C4-2B (cell line): ENCODE data around the gene DEFB124.
"Not testable (repeated sequence)": the region's sequence is repeated elsewhere in the genome, so short reads cannot be mapped to it uniquely, and the experiment has no call there.

Source experiments
- H3K27ac ChIP-seq: fragments of 450-650 bp; 2 replicates; pipeline ENCODE4 v1.5.1; 2017
- ZFX ChIP-seq: fragments of 450-650 bp; IDR thresholded peaks from 2 replicates; pipeline ENCODE4 v1.6.1; 2017
- TF ChIP-seq, protein P1 (sequence below): fragments of 450-650 bp; conservative IDR thresholded peaks from 2 replicates; pipeline ENCODE4 v1.5.1; 2017; ENCODE audit warnings: mild to moderate bottlenecking

Gene DEFB124

DNA sequence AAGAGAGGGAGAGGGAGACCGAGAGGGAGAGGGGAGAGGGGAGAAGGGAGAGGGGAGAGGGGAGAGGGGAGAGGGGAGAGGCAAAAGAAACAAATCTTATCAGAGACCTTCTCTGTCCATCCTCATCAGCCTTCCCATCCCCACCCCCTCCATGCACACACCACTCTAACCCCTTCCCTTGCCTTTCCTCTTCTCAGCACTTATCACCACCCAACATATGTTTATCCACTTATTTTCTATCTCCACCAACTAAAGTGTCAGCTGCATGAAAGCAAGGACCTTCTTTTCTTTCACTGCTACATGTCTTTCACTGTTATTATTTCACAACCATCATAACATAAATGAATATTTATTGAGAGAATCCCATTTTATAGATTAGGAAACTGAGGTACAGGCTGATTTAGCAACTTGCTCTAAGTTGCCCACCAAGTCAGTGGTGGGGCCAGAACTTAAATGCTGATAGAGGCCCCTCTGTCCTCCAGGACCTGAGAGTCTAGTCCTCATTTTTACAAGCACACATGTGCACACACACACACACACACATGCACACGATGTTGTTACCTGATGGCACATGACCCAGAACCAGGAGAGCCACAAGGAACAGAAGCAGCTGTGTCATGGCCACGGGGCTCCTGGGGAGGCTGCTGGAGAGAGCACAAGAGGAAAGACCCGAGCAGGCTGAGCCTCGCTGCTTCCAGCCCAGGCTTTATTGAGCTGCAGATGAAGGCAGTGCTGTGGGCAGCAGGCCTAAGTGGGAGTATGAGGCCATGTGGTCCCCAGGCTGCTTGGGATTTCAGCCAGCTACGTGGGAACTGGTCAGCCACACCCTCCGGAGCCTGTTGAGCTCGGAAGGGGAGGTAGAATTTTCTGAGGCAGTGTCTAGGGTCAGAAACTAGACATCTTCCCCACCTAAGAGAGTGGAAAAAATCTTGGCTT, 2.3 kb downstream of the DEFB124 start:
- TF ChIP-seq ZFX, result no peak
- TF ChIP-seq, protein P1, sequence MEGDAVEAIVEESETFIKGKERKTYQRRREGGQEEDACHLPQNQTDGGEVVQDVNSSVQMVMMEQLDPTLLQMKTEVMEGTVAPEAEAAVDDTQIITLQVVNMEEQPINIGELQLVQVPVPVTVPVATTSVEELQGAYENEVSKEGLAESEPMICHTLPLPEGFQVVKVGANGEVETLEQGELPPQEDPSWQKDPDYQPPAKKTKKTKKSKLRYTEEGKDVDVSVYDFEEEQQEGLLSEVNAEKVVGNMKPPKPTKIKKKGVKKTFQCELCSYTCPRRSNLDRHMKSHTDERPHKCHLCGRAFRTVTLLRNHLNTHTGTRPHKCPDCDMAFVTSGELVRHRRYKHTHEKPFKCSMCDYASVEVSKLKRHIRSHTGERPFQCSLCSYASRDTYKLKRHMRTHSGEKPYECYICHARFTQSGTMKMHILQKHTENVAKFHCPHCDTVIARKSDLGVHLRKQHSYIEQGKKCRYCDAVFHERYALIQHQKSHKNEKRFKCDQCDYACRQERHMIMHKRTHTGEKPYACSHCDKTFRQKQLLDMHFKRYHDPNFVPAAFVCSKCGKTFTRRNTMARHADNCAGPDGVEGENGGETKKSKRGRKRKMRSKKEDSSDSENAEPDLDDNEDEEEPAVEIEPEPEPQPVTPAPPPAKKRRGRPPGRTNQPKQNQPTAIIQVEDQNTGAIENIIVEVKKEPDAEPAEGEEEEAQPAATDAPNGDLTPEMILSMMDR, result no peak
- H3K27ac ChIP-seq, result no peak overlapping the region

DNA sequence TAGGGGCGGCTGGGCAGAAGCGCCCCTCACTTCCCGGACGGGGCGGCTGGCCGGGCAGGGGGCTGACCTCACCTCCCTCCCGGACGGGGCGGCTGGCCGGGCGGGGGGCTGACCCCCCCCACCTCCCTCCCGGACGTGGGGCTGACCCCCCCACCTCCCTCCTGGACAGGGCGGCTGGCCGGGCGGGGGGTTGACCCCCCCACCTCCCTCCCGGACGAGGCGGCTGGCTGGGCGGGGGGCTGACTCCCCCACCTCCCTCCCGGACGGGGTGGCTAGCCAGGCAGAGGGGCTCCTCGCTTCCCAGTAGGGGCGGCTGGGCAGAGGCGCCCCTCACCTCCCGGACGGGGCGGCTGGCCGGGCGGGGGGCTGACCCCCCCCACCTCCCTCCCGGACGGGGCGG, 4.0 kb downstream of the DEFB124 start:
- not testable (repeated sequence) for H3K27ac ChIP-seq

DNA sequence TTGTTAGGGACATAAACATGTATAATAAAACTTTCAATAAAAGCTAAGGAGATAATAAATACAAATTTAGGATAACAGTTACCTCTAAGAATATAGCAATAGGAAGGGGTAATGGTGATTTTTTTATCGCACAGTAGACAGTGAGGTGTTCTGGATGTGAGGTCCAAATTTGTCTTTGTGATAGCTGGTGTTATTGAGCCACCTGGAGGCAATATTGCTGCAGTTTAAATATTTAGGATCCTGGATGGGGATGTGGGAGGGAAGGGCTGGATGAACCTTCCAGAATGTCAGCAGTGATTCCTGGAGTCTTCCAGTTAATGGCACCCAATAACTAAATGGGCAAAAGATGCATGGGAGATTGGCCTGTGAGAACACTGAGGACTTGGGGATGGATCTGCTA, 20.6 kb downstream of the DEFB124 start:
- H3K27ac ChIP-seq, result no peak overlapping the region
- TF ChIP-seq, protein P1, result peak; percentile 18
- no peak for TF ChIP-seq ZFX

DNA sequence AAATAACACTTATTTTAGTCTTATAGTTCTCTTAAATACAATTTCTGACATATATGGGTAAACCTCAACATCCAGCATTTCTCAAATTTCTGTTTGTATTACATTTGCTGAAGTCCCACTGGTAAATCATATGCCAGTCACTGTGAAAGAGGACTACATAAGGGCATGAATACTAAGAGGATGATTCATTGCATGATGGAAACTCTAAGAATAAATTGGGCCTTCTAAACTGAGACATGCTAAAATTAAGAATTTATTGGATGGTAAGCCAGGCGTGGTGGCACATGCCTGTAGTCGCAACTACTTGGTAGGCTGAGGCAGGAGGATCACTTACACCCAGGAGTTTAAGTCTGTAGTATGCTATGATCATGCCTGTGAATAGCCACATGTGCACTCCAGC, 22.4 kb downstream of the DEFB124 start:
- H3K27ac ChIP-seq, result no peak overlapping the region
- TF ChIP-seq ZFX, result no peak
- TF ChIP-seq, protein P1, result no peak

DNA sequence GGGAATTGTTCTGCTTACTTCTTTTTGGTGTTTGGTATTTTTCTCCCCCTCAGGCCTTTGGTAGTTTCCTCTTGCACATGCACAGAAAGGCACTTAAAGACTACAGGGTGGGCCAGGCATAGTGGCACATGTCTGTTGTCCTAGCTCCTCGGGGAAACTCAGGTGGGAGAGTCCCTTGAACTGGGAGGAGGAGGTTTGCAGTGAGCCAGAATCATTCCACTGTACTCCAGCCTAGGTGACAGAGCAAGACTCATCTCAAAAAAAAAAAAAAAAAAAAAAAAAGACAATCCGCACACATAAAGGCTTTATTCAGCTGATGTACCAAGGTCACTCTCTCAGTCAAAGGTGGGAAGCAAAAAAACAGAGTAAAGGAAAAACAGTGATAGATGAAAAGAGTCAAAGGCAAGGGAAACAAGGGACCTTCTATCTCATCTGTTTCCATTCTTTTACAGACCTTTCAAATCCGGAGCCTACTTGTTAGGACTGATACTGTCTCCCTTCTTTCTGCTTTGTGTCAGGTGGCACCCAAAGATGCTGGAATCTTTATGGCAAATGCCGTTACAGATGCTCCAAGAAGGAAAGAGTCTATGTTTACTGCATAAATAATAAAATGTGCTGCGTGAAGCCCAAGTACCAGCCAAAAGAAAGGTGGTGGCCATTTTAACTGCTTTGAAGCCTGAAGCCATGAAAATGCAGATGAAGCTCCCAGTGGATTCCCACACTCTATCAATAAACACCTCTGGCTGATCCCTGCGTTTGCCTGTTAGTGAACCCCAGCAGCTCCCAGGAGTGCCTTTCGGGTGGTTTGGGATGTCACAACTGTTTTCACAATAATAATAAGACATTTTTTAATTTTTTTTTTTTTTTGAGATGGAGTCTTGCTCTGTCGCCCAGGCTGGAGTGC, 25.2 kb downstream of the DEFB124 start:
- TF ChIP-seq, protein P1, result no peak
- TF ChIP-seq ZFX, result no peak
- no peak overlapping the region for H3K27ac ChIP-seq

DNA sequence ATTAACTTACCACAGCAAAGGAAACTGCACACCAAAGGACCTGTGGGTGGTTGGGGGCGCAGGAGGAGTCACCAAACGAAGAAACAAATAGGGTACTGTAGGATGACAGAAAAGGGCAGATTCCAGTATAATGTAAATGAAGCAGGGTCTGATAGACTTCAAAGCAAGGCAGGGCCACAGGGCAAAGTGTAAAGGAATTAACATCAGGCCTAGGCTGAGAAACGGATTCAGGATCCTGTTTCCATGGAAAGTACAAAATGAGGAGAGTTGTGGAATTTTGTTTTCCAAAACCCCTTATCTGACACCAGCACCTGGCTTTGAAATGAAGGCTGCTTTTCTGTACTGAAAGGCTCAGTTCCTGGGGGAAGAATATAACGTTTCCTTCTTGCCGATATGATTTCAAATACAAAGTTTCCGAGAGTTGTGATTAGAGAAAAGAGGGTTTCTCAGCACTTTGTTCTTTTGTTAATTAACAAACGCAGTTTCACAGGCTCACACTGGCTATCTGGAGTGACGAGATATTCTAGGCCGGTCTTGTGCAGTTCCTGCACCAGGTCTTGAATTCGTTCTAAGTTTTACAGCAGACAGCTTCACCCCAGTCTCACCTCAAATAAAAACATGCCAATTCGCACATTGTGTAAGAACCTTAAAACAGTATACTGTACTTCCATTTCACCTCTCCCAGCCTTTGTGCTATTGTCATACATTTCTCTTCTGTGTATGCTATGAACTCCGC, 28.7 kb downstream of the DEFB124 start:
- TF ChIP-seq, protein P1, result no peak
- no peak for TF ChIP-seq ZFX
- no peak overlapping the region for H3K27ac ChIP-seq

DNA sequence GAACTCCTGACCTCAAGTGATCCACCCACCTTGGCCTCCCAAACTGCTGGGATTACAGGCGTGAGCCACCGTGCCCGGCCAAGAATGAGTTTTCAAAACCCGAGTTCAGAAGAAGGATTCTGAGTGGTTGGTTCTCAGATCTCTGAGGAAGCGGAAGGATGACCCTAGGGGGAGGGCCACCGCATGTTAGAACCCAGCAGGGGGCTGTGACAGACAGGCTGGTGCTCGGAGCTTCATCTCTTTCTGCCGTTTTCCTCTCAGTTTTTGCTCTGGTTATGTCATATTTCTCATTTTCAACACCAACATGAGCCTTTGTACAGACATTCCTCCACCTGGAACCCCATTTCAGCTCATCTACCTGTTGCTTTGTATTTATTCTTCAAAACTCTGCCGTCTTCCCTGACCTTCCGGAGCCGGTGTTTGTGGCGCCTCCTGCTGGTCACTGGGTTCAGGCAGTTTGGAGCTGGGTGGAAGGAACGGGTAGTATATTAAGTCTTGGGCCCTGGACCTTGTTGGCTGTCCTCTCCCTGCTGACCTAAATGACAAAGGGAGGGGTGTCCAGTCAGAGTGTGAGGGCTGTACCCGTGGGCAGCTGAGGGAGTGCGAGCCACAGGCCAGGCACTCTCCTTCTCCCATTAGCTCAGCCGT, 34.8 kb downstream of the DEFB124 start, which contains the start of gene DEFB123:
Gene DEFB123, plus strand, starts transcription at position 621 of the 648 bp plus-strand sequence. CDS start 67 bp downstream, outside the sequence.
- no peak within 1 kb of the TSS for H3K27ac ChIP-seq
- TF ChIP-seq, protein P1, result peak; percentile 65
- TF ChIP-seq ZFX, result no peak
